NK-92 treated with Interleukin-12 subunit alpha and Interleukin-12 subunit beta, amount 100 ng/mL, for 24 hours (cell line): ENCODE data around the gene ZNF711.
"Not testable (repeated sequence)": the region's sequence is repeated elsewhere in the genome, so short reads cannot be mapped to it uniquely, and the experiment has no call there.

ENCODE experiments used
- DNase-seq: peaks from one replicate; lab custom pipeline; 2025; lab: John Stamatoyannopoulos, UW

The ZNF711 gene

DNA sequence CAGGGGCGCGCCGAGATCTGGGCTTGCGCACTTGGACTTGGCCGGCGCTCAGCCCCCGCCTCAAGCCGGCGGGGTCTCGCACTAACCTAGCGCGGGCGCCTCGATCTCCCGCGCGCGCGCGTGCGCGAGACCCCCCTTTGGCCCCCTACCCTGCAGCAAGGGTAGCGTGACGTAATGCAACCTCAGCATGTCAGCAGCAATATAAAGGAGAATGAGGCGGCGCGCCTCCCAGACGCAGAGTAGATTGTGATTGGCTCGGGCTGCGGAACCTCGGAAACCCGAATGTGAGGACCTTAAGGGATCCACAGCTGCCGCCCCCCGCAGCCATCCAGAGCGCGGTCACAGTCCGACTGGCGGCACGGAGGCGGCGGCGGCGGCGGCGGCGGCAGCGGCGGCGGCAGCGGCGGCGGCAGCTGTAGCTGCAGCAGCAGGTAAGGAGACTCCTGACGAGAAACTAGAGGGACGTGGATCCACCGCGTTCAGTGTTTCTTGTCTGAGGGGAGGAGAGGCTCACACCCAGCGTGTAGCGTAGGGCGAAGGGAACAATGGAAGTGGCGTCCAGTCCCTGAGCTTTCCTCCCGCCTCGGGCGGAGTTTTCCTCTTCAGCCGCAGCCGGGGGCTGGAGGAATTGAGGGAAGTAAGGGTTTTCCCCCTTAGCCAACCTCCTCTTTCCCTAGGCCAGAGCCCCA lies at the start of gene ZNF711, which contains the start of gene SATL1:
Gene ZNF711 (plus strand): TSS at position 231 of the 689 bp plus-strand sequence. CDS start 3,582 bp downstream, outside the sequence.
Gene SATL1 (minus strand): TSS at position 19 of the 689 bp plus-strand sequence. CDS start 134,811 bp downstream, outside the sequence.
- no peak for DNase-seq

DNA sequence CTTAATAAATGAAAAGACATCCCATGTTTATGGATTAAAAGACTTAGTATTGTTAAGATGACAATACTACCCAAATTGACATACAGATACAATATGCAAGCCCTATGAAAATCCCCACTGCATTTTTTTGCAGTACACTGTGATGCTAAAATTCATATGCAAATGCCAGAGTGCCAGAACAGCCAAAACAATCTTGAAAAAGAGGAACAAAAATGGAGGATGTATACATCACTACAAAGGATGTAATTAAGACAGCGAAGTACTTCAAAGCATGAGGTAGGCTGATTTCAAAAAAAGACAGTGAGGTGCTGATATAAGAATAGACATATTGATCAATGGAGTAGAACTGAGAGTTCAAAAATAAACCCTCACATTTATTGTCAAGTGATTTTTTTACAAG lies 47.5 kb upstream of the ZNF711 start:
- DNase-seq, result no peak

DNA sequence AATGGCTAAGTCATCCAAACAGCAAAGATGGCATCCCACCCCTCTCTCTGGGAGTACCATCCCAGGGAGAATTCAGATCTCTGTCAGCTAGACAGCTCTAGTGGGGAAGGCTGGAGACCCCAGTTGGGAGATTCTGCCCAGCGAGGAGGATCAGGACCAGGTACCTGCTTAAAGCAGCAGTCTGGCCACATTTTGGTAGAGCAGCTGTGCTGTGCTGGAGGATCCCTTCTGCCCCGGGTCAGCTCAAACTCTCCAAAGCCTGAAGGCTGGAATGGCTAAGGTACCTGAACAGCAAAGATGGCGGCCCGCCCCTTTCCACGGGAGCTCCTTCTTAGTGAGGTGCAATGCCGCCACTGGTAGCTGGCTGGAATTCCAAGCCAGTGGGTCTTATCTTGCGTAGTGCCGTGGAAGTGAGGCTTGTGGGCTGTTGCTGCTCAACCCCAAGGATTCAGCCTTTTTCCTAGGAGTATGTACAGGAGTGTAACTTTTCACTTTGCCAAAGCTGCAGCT lies 40.3 kb upstream of the ZNF711 start:
- DNase-seq, result no peak

DNA sequence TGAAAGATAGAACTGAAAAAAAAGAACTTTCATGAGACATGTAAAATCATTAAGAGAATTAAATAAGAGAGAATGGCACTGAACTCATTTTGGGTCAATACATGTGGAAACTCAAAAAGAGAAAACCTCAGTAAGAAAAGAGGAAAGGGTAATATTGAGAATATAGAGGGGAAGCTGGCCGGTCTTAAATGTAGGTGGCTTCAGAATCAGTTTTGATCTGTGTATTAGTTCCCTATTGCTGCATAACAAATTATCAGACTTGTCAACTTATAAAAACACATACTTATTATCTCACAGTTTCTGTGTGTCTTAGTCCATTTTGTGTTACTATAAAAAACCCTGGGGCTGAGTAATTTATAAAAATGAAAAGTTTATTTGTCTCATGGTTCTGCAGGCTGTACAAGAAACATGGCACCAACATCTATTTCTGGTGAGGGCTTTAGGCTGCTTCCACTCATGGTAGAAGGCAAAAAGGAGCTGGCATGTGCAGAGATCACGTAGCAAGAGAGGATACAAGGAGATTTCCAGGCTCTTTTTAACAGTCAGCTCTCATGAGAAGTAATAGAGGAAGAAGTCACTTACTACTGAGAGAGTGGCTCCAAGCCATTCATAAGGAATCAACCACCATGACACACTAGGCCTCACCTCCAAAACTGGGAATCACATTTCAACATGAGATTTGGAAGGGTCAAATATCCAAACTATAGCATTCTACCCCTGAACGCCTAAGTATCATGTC lies 29.8 kb upstream of the ZNF711 start:
- DNase-seq, result no peak

DNA sequence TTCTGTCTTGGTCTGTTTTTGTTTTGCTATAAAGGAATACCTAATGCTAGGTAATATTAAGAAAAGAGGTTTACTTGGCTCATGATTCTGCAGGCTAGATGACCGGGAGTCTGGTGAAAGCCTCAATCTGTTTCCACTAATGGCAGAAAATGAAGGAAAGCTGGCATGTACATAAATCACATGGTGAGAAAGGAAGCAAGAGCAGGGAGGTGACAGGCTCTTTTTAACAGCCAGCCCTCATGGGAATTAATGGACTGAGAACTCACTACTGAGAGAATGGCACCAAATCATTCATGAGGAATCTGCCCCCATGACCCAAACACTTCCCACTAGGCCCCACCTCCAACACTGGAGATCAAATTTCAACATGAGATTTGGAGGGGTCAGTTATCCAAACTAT lies 27.8 kb upstream of the ZNF711 start:
- DNase-seq, result no peak

DNA sequence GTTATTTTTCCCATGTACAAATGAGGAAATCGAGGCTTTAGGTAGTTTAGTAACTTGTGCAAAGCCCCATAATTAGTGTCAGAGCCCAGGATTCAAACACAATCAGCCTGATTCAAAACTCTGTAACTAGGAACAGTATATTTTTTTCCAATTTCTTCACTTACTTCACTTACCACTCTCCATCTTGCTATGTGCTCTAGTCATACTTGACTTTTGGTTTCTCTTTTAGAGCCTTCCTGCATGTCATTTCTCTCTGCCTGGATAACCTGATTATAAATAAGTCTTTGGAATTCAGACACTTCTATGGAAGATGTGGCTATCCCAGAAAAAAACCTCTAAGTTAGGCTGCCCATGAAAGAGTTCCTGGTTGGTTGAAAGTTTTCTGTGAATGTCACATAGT lies 22.4 kb upstream of the ZNF711 start:
- no peak for DNase-seq

DNA sequence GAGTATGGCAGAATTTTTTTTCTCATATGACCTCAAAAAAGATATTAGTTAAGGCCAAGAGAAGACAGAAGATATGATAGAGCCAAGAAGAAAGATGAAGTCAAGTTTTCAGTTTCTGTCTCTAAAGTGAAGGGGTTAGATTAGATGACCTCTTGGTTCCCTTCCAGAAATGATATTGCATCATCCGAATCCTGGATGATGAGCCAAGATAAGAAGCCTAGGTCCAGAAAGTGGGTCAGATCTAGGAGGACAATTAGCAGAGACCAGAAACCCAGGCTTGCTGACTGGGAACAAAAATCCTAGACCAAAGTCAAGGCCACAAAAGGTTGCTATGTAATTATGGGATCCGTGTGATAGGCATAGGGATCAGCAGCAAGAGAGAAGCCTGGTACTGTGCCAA lies 20.4 kb upstream of the ZNF711 start:
- no peak for DNase-seq

DNA sequence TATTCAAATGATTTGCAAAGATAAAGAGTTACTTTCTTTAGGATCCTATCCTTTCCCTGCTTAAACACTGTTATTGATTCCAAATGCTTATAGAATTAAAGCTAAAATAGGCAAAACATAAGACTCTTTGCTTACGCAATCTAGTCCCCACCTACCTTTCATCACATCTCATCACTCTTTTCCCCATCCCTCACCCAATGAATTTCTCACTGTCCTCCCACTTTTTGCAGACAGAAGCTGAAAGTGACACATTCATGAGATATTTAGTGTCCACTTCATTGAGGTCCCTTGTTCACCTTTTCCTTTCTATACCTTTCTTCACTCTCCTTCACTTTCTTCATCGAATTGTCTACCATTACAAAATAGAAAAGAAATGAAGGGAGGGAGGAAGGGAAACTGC lies 636 bp upstream of the ZNF711 start:
- no peak for DNase-seq

DNA sequence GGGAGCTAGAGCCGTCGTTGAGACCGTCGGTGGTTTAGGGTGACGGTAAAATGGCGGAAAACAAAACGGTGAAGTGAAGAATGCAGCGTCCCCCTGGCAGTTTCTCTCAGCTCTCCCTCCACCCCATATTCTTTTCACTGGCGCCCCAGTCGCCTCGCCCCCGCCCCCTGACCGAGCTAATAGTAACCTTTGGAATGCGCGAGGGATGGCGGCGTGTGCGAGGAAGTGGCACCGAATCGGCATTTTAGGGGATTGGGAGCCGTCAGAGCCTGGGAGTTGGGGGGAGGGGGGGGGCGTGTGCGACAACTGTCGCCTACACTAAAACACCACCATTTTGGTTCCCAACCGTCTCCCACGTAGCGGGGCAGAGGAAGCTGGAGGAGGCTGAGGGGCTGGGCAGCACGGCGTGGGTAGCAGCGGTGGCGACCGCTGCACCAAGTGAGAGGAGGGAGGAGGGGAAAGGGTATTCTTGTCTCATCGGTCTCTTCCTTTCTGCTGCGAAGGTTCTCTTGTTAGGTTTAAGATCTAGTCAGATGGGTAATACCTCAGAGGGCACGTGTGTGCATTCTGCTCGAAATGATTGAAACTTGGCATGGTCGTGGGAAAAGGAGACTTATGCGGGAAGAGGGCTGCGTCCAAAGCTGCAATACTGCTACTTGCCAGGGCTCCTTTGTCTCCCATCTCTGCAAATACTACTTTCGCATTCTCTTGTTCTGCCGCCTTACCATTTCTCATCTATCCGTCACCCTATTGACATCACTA lies 840 bp downstream of the ZNF711 start:
- DNase-seq, result no peak

DNA sequence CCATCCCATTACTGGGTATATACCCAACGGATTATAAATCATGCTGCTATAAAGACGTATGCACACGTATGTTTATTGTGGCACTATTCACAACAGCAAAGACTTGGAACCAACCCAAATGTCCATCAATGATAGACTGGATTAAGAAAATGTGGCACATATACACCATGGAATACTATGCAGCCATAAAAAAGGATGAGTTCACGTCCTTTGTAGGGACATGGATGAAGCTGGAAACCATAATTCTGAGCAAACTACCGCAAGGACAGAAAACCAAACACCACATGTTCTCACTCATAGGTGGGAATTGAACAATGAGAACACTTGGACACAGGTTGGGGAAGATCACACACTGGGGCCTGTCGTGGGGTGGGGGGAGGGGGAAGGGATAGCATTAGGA lies 41.5 kb downstream of the ZNF711 start:
- DNase-seq, result not testable (repeated sequence)

DNA sequence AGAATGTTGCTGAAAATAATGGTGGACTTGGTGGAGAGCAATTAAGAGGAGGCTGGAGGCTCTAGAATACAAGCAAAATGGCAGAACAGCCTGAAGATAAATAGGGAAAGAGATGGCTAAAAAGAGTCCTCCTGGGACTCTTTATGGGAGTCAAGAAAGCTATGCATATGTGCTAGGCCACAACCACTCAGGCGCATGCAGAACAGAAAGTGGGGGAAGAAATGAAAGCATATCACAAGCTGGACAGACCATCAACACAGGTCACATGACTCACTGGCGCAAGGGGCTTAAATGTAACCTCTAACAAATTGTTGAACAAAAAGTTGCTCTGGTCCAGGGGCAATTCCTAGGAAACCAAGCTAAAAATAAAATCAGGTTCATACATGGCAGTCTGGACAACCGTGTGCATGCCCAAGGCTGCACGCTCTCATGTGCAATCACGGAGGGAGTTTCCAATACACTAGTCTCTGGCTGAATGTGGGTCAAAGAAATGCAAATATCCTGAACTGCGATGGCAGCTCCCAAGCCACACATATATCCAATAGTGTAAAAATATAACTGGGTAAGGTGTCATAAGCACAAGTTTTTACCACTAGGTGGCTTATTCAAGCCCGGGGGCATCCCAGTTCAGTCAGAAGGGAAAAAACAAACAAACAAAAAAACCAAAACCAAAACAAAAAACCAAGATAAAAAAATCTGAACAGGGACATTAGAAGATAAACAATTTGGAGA lies 45.4 kb downstream of the ZNF711 start:
- DNase-seq, result no peak

DNA sequence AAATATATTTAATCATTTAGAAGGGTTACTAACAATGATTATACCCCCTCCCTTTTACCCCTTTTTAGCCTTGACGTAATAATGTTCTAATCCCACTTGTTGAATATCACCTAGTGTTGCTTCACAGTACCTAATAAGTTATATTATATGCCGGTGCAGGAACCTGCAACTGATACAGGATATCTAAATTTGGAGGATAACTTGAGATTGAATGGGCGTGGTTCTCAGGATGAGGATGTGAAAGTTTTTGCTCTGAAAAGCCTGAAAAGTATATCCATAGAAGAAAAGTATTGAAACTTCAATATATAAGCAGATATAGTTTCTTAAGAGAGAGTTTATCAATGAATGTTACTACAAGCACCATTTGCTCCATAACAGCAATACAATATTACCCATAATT lies 59.8 kb downstream of the ZNF711 start:
- no peak for DNase-seq

DNA sequence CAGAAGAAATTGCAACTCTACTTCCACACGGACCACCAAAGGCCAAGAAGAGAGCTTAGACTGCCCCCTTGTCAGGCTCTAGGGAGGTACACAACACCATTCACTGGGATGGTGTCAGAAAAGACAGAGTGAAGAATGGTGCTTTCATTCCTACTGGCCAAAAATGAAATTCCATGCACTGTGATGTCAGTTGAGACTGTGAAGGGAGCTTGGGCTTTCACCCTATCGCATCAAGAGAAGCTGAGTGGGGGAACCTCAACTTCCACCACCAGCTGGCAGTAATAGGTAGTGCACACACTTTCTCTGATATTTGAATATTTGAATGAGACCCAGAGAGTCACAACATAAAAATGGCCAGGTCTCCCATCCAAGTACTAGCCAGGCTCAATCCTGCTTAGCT lies 65.9 kb downstream of the ZNF711 start:
- no peak for DNase-seq

DNA sequence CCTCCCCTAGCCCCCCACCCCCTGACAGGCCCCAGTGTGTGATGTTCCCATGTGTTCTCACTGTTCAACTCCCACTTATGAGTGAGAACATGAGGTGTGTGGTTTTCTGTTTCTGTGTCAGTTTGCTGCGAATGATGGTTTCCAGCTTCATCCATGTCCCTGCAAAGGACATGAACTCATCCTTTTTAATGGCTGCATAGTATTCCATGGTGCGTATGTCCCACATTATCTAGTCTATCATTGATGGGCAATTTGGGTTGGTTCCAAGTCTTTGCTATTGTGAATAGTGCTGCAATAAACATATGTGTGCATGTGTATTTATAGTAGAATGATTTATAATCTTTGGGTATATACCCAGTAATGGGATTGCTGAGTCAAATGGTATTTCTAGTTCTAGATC lies 67.6 kb downstream of the ZNF711 start:
- not testable (repeated sequence) for DNase-seq
